Mammary epithelial cell (primary cell): ENCODE measurements around the gene ADGRE1.

Experiments
- CTCF ChIP-seq, 2 donors: IDR thresholded peaks in 1 of 2; conservative IDR thresholded peaks in 1 of 2; 2 replicates each; pipeline ENCODE4 v1.5.1; 2011 to 2012; ENCODE audit warnings: inconsistent platforms in 2 of 2, low read length in 2 of 2, mild to moderate bottlenecking in 2 of 2, control low read depth in 1 of 2, low read depth in 1 of 2; ENCODE audit not compliant: insufficient read depth in 1 of 2; ENCODE audit errors: extremely low read depth in 1 of 2
- EZH2 ChIP-seq: IDR thresholded peaks from 2 replicates; pipeline ENCODE4 v1.6.1; 2012; ENCODE audit warnings: low read length, inconsistent platforms, borderline replicate concordance

DNA sequence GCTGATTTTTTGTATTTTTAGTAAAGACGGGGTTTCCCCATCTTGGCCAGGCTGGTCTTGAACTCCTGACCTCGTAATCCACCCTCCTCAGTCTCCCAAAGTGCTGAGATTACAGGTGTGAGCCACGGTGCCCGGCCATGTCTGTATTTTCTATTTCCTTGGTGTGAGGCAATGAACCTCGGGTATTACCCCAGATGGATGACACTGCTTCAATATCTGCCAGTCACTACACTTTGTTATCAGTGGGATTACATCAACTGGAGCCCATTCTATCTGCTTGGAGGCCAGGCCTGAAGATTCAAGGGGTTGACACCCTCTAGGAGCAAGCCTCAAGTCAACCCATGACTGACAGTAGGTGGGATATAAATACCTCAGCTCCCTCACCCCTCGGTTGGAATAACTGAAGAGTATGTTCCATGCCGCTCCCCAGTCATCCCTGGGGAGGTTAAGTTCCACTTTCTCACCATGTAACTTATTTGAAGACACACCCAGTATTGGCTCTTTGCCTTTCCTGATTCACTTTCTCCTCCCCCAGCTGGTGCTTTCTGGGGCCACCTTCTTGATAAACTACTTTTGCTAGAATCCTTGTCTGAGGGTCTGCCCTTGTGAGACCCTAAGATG is 992 bp upstream of the ADGRE1 start:
- no peak for TF ChIP-seq CTCF (conservative IDR thresholded peaks at IDR 0.05 in 1 of 2, IDR thresholded peaks at IDR 0.05 in 1 of 2; ENCODE audit: extremely low read depth in 1 of 2, insufficient read depth in 1 of 2, low read depth in 1 of 2, low read length in 2 of 2)
- TF ChIP-seq EZH2: no peak
